HepG2 (cell line): ENCODE measurements around the gene MARCO. TPM values are rescaled to one million over a fixed set of nuclear protein-coding genes. Genes with fewer than 3 reads are reported as not detected.
"Not testable (repeated sequence)": the region's sequence is repeated elsewhere in the genome, so short reads cannot be mapped to it uniquely, and the experiment has no call there.

ENCODE experiments used
- ATAC-seq: fragments of 200-7000 bp; cut with Tn5 transposase; 3 replicates; pipeline ENCODE4 v1.9.1; 2020; ENCODE audit warnings: mild to moderate bottlenecking, moderate library complexity
- BruUV-seq: library from RNA; stranded (reverse); fragments of 400-500 nt; replicated peaks from 2 replicates; lab custom pipeline; 2021; lab: Mats Ljungman, UMichigan
- CTCF ChIA-PET: fragments of 300-600 bp; formaldehyde crosslinking; extraction: SDS; loops from one replicate; lab custom pipeline; 2021; ENCODE audit warnings: low total read pairs, inconsistent platforms, low intra/inter-chr PET ratio; lab: Yijun Ruan, JAX
- POLR2A ChIA-PET: fragments of 350-600 bp; sonication (Branson Sonifier 250); formaldehyde crosslinking; loops from one replicate; lab custom pipeline; 2020; ENCODE audit warnings: antibody characterized with exemption, inconsistent platforms; lab: Yijun Ruan, JAX
- DNase-seq: peaks from one replicate; pipeline ENCODE4 v3.0.0-alpha.2; 2015; ENCODE audit warnings: low spot score
- FAIRE-seq: peaks from 3 replicates; lab custom pipeline; 2011; peaks lifted over from hg19 to GRCh38; lab: Jason Lieb, UNC
- H2AFZ ChIP-seq: one replicate; pipeline ENCODE4 v1.6.1; 2011; ENCODE audit warnings: low read length, inconsistent platforms
- H3K27ac ChIP-seq: fragments of 300-600 bp; 3 replicates; pipeline ENCODE4 v1.8.0; 2011; ENCODE audit warnings: mixed run types, mild to moderate bottlenecking, mixed read lengths, low read length, inconsistent platforms; ENCODE audit not compliant: insufficient read depth; ENCODE audit errors: extremely low read length
- H3K27me3 ChIP-seq, 2 experiments: fragments of 200-600 bp in 1 of 2; 2 replicates in 1 of 2; 3 replicates in 1 of 2; pipeline versions ENCODE4 v1.6.0 to v1.8.0; 2011; ENCODE audit warnings: low read length in 2 of 2, mild to moderate bottlenecking in 2 of 2, moderate library complexity in 2 of 2, inconsistent platforms in 1 of 2; ENCODE audit not compliant: insufficient read depth in 2 of 2, control insufficient read depth in 1 of 2
- H3K36me3 ChIP-seq, 2 experiments: fragments of 200-600 bp in 1 of 2; replicated peaks in 1 of 2; 2 replicates in 1 of 2; 3 replicates in 1 of 2; pipeline versions ENCODE4 v1.5.1 to v1.8.0; 2011; ENCODE audit warnings: low read length in 2 of 2, inconsistent platforms in 1 of 2; ENCODE audit not compliant: insufficient read depth in 2 of 2, control insufficient read depth in 1 of 2
- H3K4me1 ChIP-seq: 2 replicates; pipeline ENCODE4 v1.5.1; 2012; ENCODE audit warnings: low read length, inconsistent platforms; ENCODE audit not compliant: insufficient read depth
- H3K4me2 ChIP-seq: 2 replicates; pipeline ENCODE4 v1.6.0; 2011; ENCODE audit warnings: low read depth, low read length, inconsistent platforms
- H3K4me3 ChIP-seq, 3 experiments: fragments of 200-600 bp in 1 of 3; sonication (generic), shearing (Covaris generic) in 1 of 3; replicated peaks in 1 of 3; 2 replicates each; pipeline ENCODE4 v1.5.1; 2011 to 2016; ENCODE audit warnings: low read length in 3 of 3, inconsistent platforms in 2 of 3, low read depth in 2 of 3, mild to moderate bottlenecking in 2 of 3, control low read depth in 1 of 3, mixed read lengths in 1 of 3; ENCODE audit not compliant: insufficient read depth in 1 of 3
- H3K79me2 ChIP-seq: one replicate; pipeline ENCODE4 v1.6.1; 2011; ENCODE audit warnings: low read length, inconsistent platforms; ENCODE audit not compliant: insufficient read depth
- H3K9ac ChIP-seq: 2 replicates; pipeline ENCODE4 v1.6.0; 2011; ENCODE audit warnings: mild to moderate bottlenecking, low read depth, low read length, inconsistent platforms; ENCODE audit not compliant: insufficient read depth
- H3K9me3 ChIP-seq: 2 replicates; pipeline ENCODE4 v1.5.1; 2012; ENCODE audit warnings: mild to moderate bottlenecking, low read length
- H4K20me1 ChIP-seq: 2 replicates; pipeline ENCODE4 v1.6.0; 2011; ENCODE audit warnings: inconsistent platforms, mild to moderate bottlenecking, low read length, moderate library complexity; ENCODE audit not compliant: insufficient read depth
- EHMT2 ChIP-seq: fragments of 200-600 bp; sonication (generic); IDR thresholded peaks from 2 replicates; pipeline ENCODE4 v1.7.0; 2017; ENCODE audit warnings: antibody characterized with exemption, low read depth, low read length, borderline replicate concordance
- SIN3A ChIP-seq: IDR thresholded peaks from 2 replicates; pipeline ENCODE4 v1.6.1; 2011; ENCODE audit warnings: low read depth, mild to moderate bottlenecking, control low read depth, low read length, borderline replicate concordance
- SRSF4 ChIP-seq: fragments of 200-400 bp; formaldehyde crosslinking; IDR thresholded peaks from one replicate; pipeline ENCODE4 v1.6.1; 2018; ENCODE audit warnings: mild to moderate bottlenecking, low read depth, low read length, moderate library complexity; ENCODE audit not compliant: poor library complexity, severe bottlenecking
- TBX2 ChIP-seq: sonication (generic); formaldehyde crosslinking; IDR thresholded peaks from 2 replicates; pipeline ENCODE4 v1.5.0; 2020; ENCODE audit warnings: missing genetic modification reagents, mild to moderate bottlenecking, borderline replicate concordance
- ZNF225 ChIP-seq: sonication (generic); formaldehyde crosslinking; IDR thresholded peaks from 2 replicates; pipeline ENCODE4 v1.4.0; 2020; ENCODE audit warnings: mild to moderate bottlenecking, missing genetic modification reagents
- ZNF234 ChIP-seq: sonication (generic); formaldehyde crosslinking; conservative IDR thresholded peaks from 2 replicates; pipeline ENCODE4 v1.5.1; 2020; ENCODE audit warnings: mild to moderate bottlenecking, missing genetic modification reagents
- ZNF414 ChIP-seq: sonication (generic); formaldehyde crosslinking; IDR thresholded peaks from 2 replicates; pipeline ENCODE4 v1.5.0; 2020; ENCODE audit warnings: missing genetic modification reagents
- WGBS: methylation state at CpG from one replicate; pipeline ENCODE4 v1.1.6; 2017; ENCODE audit warnings: low lambda C conversion rate; 5-methylcytosine and 5-hydroxymethylcytosine counted together
- in situ Hi-C: cut with HindIII; loops from 2 replicates; pipeline ENCODE4 v1.10.0; 2017; ENCODE audit warnings: low pct_unique_long_range_greater_than_20kb; ENCODE audit not compliant: extremely low pct_ligation_motif_present
- intact Hi-C: fragments of 100-400 bp; cut with micrococcal nuclease; formaldehyde crosslinking; loops from one replicate; pipeline ENCODE4 v1.10.0; 2022; ENCODE audit not compliant: unreplicated experiment
- polyA plus RNA-seq, 8 experiments: library from polyadenylated mRNA; depleted of rRNA in 3 of 8; stranded (reverse) in 7 of 8; unstranded in 1 of 8; fragments of >200 nt; fragmentation: Illumina TruSeq in 4 of 8; extraction: Trizol in 4 of 8; gene quantifications; 2 replicates each; pipeline versions ENCODE4 v1.2.1 to v1.2.3, GENCODE V29; 2011 to 2016; ENCODE audit warnings: low read depth in 4 of 8, missing spikeins in 1 of 8, mixed read lengths in 1 of 8; ENCODE audit not compliant: insufficient read depth in 1 of 8
- total RNA-seq, 5 experiments: library from RNA; depleted of rRNA; stranded (reverse); fragments of >200 nt; fragmentation: Illumina TruSeq; extraction: Trizol; gene quantifications; 2 replicates each; pipeline ENCODE4 v1.2.3, GENCODE V29; 2016; ENCODE audit warnings: low read depth in 1 of 5
- TF ChIP-seq, protein P1 (sequence below): sonication (generic); formaldehyde crosslinking; IDR thresholded peaks from 2 replicates; pipeline ENCODE4 v1.4.0; 2020; ENCODE audit warnings: missing genetic modification reagents, mild to moderate bottlenecking, borderline replicate concordance
- TF ChIP-seq, protein P2 (sequence below): sonication (generic); formaldehyde crosslinking; IDR thresholded peaks from 2 replicates; pipeline ENCODE4 v1.5.0; 2020; ENCODE audit warnings: missing genetic modification reagents, mild to moderate bottlenecking, borderline replicate concordance
- TF ChIP-seq, protein P3 (sequence below): sonication (generic); formaldehyde crosslinking; IDR thresholded peaks from 2 replicates; pipeline ENCODE4 v1.4.0; 2020; ENCODE audit warnings: missing genetic modification reagents, low read depth, mild to moderate bottlenecking, borderline replicate concordance

MARCO gene
- total and polyA plus RNA-seq, 2 of the 13 experiments (the other 11 are each of a cell fraction or from before 2014, with no cell fraction given), result not detected

DNA sequence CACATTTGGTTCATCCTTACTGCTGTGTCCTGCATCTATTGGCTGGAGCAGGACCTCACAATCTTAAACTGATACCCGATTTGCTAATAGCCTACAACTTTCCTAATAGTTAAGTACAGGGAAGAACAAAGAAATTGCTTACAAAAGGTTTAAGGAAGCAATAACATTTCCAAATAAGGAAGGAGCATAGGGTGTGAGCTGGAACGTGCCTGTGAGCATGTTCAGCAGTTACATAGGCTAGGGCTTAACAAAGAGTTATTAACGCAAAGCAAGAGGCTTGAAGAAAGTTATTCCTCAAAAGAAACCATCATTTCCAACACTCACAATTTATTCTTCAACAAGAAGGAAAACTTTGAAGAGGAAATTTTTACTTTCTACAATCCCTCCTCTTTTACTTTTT lies 6.3 kb downstream of the MARCO start:
- DNase-seq, intact Hi-C loops, H3K4me2 ChIP-seq, H3K4me1 ChIP-seq, in situ Hi-C loops, CTCF ChIA-PET, ATAC-seq, H3K9me3 ChIP-seq, POLR2A ChIA-PET, H3K27me3 ChIP-seq, H2AFZ ChIP-seq, H3K36me3 ChIP-seq, H4K20me1 ChIP-seq, BruUV-seq, H3K4me3 ChIP-seq, H3K9ac ChIP-seq, H3K79me2 ChIP-seq, H3K27ac ChIP-seq, FAIRE-seq: not testable (repeated sequence)
- WGBS, result 4% methylated on average over 3 of the region's 3 CpGs

GRCh38 chr2:118954297-118955060 lies 12.5 kb downstream of the MARCO start:
- H3K4me3 ChIP-seq, result no peak overlapping the region
- intact Hi-C loops (no loop called here), in situ Hi-C loops (no loop called here)
- no TSS peak for BruUV-seq
- peaks cover 0 to 2% of the 10 kb centered on the region in 2 experiments; a peak in 1 of 5 replicates for H3K27me3 ChIP-seq
- no peak for ATAC-seq
- no peak overlapping the region for H3K27ac ChIP-seq
- H3K4me1 ChIP-seq, result no peaks in the 10 kb centered on the region
- POLR2A ChIA-PET, result no interaction called here
- H3K9ac ChIP-seq, result no peak overlapping the region
- H4K20me1 ChIP-seq, result no peaks in the 10 kb centered on the region
- H2AFZ ChIP-seq, result no peak overlapping the region
- DNase-seq, result no peak
- CTCF ChIA-PET, result no interaction called here
- no peaks in the 10 kb centered on the region for H3K36me3 ChIP-seq
- no peaks in the 10 kb centered on the region for H3K9me3 ChIP-seq
- FAIRE-seq, result no peak
- H3K79me2 ChIP-seq, result no peaks in the 10 kb centered on the region
- no peak overlapping the region for H3K4me2 ChIP-seq
- 29% methylated on average over 8 of the region's 8 CpGs for WGBS
- TF ChIP-seq, protein P1, sequence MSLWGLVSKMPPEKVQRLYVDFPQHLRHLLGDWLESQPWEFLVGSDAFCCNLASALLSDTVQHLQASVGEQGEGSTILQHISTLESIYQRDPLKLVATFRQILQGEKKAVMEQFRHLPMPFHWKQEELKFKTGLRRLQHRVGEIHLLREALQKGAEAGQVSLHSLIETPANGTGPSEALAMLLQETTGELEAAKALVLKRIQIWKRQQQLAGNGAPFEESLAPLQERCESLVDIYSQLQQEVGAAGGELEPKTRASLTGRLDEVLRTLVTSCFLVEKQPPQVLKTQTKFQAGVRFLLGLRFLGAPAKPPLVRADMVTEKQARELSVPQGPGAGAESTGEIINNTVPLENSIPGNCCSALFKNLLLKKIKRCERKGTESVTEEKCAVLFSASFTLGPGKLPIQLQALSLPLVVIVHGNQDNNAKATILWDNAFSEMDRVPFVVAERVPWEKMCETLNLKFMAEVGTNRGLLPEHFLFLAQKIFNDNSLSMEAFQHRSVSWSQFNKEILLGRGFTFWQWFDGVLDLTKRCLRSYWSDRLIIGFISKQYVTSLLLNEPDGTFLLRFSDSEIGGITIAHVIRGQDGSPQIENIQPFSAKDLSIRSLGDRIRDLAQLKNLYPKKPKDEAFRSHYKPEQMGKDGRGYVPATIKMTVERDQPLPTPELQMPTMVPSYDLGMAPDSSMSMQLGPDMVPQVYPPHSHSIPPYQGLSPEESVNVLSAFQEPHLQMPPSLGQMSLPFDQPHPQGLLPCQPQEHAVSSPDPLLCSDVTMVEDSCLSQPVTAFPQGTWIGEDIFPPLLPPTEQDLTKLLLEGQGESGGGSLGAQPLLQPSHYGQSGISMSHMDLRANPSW, result no peak
- TF ChIP-seq TBX2 (CRISPR knock-in tag) (no peak), ZNF225 (CRISPR knock-in tag) (no peak), ZNF234 (CRISPR knock-in tag) (no peak), EHMT2 (no peak), SRSF4 (no peak), ZNF414 (CRISPR knock-in tag) (no peak), SIN3A (no peak)
- TF ChIP-seq, protein P2, sequence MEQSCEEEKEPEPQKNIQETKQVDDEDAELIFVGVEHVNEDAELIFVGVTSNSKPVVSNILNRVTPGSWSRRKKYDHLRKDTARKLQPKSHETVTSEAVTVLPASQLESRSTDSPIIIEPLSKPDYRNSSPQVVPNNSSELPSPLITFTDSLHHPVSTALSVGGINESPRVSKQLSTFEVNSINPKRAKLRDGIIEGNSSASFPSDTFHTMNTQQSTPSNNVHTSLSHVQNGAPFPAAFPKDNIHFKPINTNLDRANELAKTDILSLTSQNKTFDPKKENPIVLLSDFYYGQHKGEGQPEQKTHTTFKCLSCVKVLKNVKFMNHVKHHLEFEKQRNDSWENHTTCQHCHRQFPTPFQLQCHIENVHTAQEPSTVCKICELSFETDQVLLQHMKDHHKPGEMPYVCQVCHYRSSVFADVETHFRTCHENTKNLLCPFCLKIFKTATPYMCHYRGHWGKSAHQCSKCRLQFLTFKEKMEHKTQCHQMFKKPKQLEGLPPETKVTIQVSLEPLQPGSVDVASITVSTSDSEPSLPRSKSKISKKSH (CRISPR knock-in tag), result no peak
- TF ChIP-seq, protein P3, sequence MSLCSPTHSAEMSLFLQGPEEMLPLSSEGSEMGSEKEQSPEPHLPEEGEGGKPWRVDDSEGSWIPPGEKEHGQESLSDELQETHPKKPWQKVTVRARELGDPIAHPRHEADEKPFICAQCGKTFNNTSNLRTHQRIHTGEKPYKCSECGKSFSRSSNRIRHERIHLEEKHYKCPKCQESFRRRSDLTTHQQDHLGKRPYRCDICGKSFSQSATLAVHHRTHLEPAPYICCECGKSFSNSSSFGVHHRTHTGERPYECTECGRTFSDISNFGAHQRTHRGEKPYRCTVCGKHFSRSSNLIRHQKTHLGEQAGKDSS (CRISPR knock-in tag), result no peak
